A673 (cell line): ENCODE data around the gene PHF21A. TPM values are rescaled to one million over a fixed set of nuclear protein-coding genes. Genes with fewer than 3 reads are reported as not detected.
A peak's percentile ranks its signal among the peaks of the same experiment; 100 is the strongest.

Experiments used
- BruUV-seq: library from RNA; stranded (reverse); fragments of 400-500 nt; replicated peaks from 2 replicates; lab custom pipeline; 2021; lab: Mats Ljungman, UMichigan
- CTCF ChIA-PET: fragments of 300-600 bp; sonication (Branson Sonifier 250); formaldehyde crosslinking; loops from one replicate; lab custom pipeline; 2022; ENCODE audit warnings: antibody characterized with exemption; lab: Charles Lee
- POLR2A ChIA-PET: fragments of 300-600 bp; sonication (Branson Sonifier 250); formaldehyde crosslinking; loops from one replicate; lab custom pipeline; 2022; ENCODE audit warnings: antibody characterized with exemption; ENCODE audit not compliant: low non-redundant PET; lab: Charles Lee
- DNase-seq: peaks from one replicate; pipeline ENCODE4 v3.0.0-alpha.2; 2015; ENCODE audit warnings: low spot score
- H3K27ac ChIP-seq: fragments of 200-600 bp; sonication (generic); 2 replicates; pipeline ENCODE4 v1.5.1; 2016; ENCODE audit warnings: mixed run types, low read depth, mild to moderate bottlenecking, mixed read lengths, antibody characterized with exemption, low read length; ENCODE audit not compliant: poor library complexity, severe bottlenecking
- H3K27me3 ChIP-seq: fragments of 200-600 bp; sonication (generic); replicated peaks from 2 replicates; pipeline ENCODE4 v1.6.1; 2017; ENCODE audit warnings: mixed run types, low read depth, mild to moderate bottlenecking, mixed read lengths, antibody characterized with exemption, low read length; ENCODE audit not compliant: insufficient read depth, poor library complexity
- H3K36me3 ChIP-seq: fragments of 200-600 bp; sonication (generic); 2 replicates; pipeline ENCODE4 v1.6.1; 2016; ENCODE audit warnings: mixed run types, mild to moderate bottlenecking, mixed read lengths, antibody characterized with exemption, low read length; ENCODE audit not compliant: insufficient read depth, poor library complexity, severe bottlenecking
- H3K4me1 ChIP-seq: fragments of 200-600 bp; sonication (generic); 2 replicates; pipeline ENCODE4 v1.6.1; 2017; ENCODE audit warnings: mixed run types, mild to moderate bottlenecking, mixed read lengths, antibody characterized with exemption, low read length; ENCODE audit not compliant: insufficient read depth, poor library complexity, severe bottlenecking
- H3K4me3 ChIP-seq: fragments of 200-600 bp; sonication (generic); 2 replicates; pipeline ENCODE4 v1.5.1; 2016; ENCODE audit warnings: low read depth, mixed run types, mild to moderate bottlenecking, mixed read lengths, low read length; ENCODE audit not compliant: poor library complexity, severe bottlenecking
- H3K9me3 ChIP-seq: fragments of 200-600 bp; sonication (generic); 2 replicates; pipeline ENCODE4 v1.6.1; 2016; ENCODE audit warnings: mixed run types, low read depth, mild to moderate bottlenecking, mixed read lengths, antibody characterized with exemption, low read length; ENCODE audit not compliant: poor library complexity, severe bottlenecking
- CTCF ChIP-seq: fragments of 300-800, 200-600 bp; sonication (generic); conservative IDR thresholded peaks from 2 replicates; pipeline ENCODE4 v1.5.1; 2017; ENCODE audit warnings: low read depth, mild to moderate bottlenecking, antibody characterized with exemption, low read length, moderate library complexity, mixed read lengths
- EZH2 ChIP-seq: fragments of 200-600 bp; sonication (generic); IDR thresholded peaks from 2 replicates; pipeline ENCODE4 v1.6.1; 2017; ENCODE audit warnings: borderline replicate concordance, low read depth, mild to moderate bottlenecking, mixed read lengths, antibody characterized with exemption, low read length; ENCODE audit not compliant: poor library complexity, severe bottlenecking
- intact Hi-C: fragments of 100-400 bp; cut with micrococcal nuclease; formaldehyde crosslinking; loops from one replicate; pipeline ENCODE4 v1.10.0; 2022; ENCODE audit not compliant: unreplicated experiment
- total RNA-seq: library from RNA; stranded (reverse); gene quantifications from 2 replicates; pipeline ENCODE4 v1.2.3, GENCODE V29; 2021

The PHF21A gene
- total RNA-seq, 1 experiment from 2014 or later: 77.2 TPM

DNA sequence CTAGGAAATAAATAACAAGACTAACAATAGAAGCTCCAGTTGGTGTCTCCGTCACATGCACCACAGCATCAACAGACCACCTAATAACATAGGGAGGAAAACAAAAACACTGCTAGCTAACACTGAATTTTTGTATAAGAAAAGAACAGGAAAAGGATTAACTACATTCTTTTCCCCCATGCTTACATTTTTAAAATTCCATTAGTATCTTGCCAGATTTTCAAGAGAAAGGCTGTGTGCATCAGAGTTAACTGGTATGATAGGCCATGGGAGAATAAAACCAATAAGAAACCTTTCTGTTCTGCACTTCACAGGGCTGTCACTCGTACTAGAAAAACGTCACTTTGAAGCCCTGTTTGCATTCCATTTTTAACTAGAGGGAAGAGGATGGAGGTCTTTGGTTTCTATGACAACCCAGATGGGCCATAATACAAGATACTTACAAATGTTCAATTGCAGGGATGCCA lies 119.8 kb downstream of the PHF21A start:
- no peaks in the 10 kb centered on the region for H3K36me3 ChIP-seq
- POLR2A ChIA-PET: interaction anchor here (0.5 to 1.7 kb wide), 3 partner anchors 10 to 764 kb away, joined by 3 to 9 read pairs (median 3); no protein-coding TSS in a partner anchor
- no TSS peak for BruUV-seq
- no peak overlapping the region for H3K4me3 ChIP-seq
- H3K27ac ChIP-seq: peak overlapping the region; percentile 37
- peak; percentile 80 for DNase-seq
- CTCF ChIA-PET: interaction anchor here (0.6 to 1.4 kb wide), 5 partner anchors 18 to 129 kb away, joined by 3 to 6 read pairs (median 4); no protein-coding TSS in a partner anchor
- intact Hi-C loops: loop anchor here (5.0 kb wide), 1 partner anchor 129 kb away; no protein-coding TSS in a partner anchor
- no peaks in the 10 kb centered on the region for H3K9me3 ChIP-seq
- peaks cover 36% of the 10 kb centered on the region for H3K4me1 ChIP-seq
- TF ChIP-seq CTCF: no peak
- H3K27me3 ChIP-seq: no peaks in the 10 kb centered on the region

GRCh38 chr11:45997599-45997998 lies 123.7 kb downstream of the PHF21A start:
- ChIA-PET POLR2A (no interaction called here), CTCF (no interaction called here)
- H3K27ac ChIP-seq: no peak overlapping the region

GRCh38 chr11:45995342-45995734 lies 125.9 kb downstream of the PHF21A start:
- ChIA-PET POLR2A (interaction anchor here (0.6 to 1.0 kb wide), 3 partner anchors 12 to 298 kb away, joined by 3 read pairs; no protein-coding TSS in a partner anchor), CTCF (interaction anchor here (0.6 to 1.4 kb wide), 2 partner anchors 11 to 71 kb away, joined by 3 read pairs; no protein-coding TSS in a partner anchor)
- no TSS peak for BruUV-seq
- DNase-seq: no peak
- intact Hi-C loops: no loop called here
- Histone ChIP-seq H3K27ac (no peak overlapping the region), H3K9me3 (no peaks in the 10 kb centered on the region), H3K4me1 (peaks cover 19% of the 10 kb centered on the region), H3K36me3 (no peaks in the 10 kb centered on the region), H3K4me3 (no peak overlapping the region), H3K27me3 (no peaks in the 10 kb centered on the region)
- TF ChIP-seq CTCF (no peak), EZH2 (no peak)

More at GRCh38 chr11:45997599-45997998, 123.7 kb downstream of the PHF21A start:
- Histone ChIP-seq H3K27me3 (no peaks in the 10 kb centered on the region), H3K9me3 (no peaks in the 10 kb centered on the region), H3K36me3 (no peaks in the 10 kb centered on the region), H3K4me3 (no peak overlapping the region), H3K4me1 (peaks cover 35% of the 10 kb centered on the region)
- no TSS peak for BruUV-seq
- TF ChIP-seq EZH2 (no peak), CTCF (no peak)
- DNase-seq: no peak
- intact Hi-C loops: no loop called here
